Adrenal gland (tissue), 5 donors: Measurements from ENCODE around the gene NUP62.

Source experiments
- CTCF ChIP-seq, 6 experiments: fragments of 450-650 bp in 4 of 6; fragments of 200-600 bp in 2 of 6; sonication (generic) in 1 of 6; IDR thresholded peaks; 1 replicate in 5 of 6; 2 replicates in 1 of 6; pipeline versions ENCODE4 v1.5.1 to v1.8.0; 2016 to 2021; ENCODE audit warnings: antibody characterized with exemption in 6 of 6, mild to moderate bottlenecking in 2 of 6, moderate library complexity in 1 of 6
- POLR2A ChIP-seq, 2 donors: fragments of 450-650 bp; IDR thresholded peaks; one replicate each; pipeline ENCODE4 v1.6.1; 2017; ENCODE audit warnings: antibody characterized with exemption in 2 of 2, mild to moderate bottlenecking in 2 of 2, moderate library complexity in 1 of 2
- donor health status: DM: no; HTN: no; CAD: no.

GRCh38 chr19:49878744-49879070 is 50.6 kb downstream of the NUP62 start:
- TF ChIP-seq CTCF (IDR thresholded peaks at IDR 0.05) (no peak), POLR2A (IDR thresholded peaks at IDR 0.05) (no peak)
